Esophagus squamous epithelium (tissue), 4 donors: ENCODE measurements around the gene PDSS2.

ENCODE experiments used
- CTCF ChIP-seq, 6 experiments: fragments of 450-650 bp in 4 of 6; fragments of 200-600 bp in 2 of 6; sonication (generic) in 2 of 6; IDR thresholded peaks; one replicate each; pipeline ENCODE4 v1.5.1; 2016 to 2019; ENCODE audit warnings: antibody characterized with exemption in 6 of 6, mild to moderate bottlenecking in 4 of 6, moderate library complexity in 4 of 6
- POLR2A ChIP-seq, 4 donors: fragments of 450-650 bp; IDR thresholded peaks; one replicate each; pipeline ENCODE4 v1.6.1; 2017; ENCODE audit warnings: antibody characterized with exemption in 4 of 4, mild to moderate bottlenecking in 4 of 4, moderate library complexity in 3 of 4

DNA sequence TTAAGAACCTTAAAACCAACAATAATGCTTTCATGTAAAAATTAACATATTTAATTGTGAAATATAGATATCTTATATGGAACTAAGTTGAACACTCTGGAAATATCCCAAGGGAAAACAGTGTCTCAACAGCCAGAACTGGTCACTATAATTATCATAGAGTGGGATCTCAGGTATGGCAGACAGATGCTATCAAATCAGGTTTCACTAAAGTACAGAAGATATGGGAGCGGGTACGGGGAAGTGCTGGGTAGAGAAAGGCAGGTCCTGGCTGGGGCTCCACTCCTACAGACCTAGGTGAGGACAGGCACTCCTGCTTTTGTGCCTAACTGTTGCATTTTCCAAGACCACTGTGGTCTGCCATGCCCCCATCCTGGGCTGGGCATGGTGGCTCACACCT is 215.9 kb downstream of the PDSS2 start:
- no peak for TF ChIP-seq POLR2A (IDR thresholded peaks at IDR 0.05)
- TF ChIP-seq CTCF (IDR thresholded peaks at IDR 0.05): no peak
